VCaP (cell line): Measurements from ENCODE around the gene FOSL2.

Source experiments
- H3K27ac ChIP-seq: fragments of 450-650 bp; 2 replicates; pipeline ENCODE4 v1.5.1; 2017
- CTCF ChIP-seq: fragments of 450-650 bp; conservative IDR thresholded peaks from 2 replicates; pipeline ENCODE4 v1.5.1; 2017; ENCODE audit warnings: mild to moderate bottlenecking, moderate library complexity

Gene FOSL2

DNA sequence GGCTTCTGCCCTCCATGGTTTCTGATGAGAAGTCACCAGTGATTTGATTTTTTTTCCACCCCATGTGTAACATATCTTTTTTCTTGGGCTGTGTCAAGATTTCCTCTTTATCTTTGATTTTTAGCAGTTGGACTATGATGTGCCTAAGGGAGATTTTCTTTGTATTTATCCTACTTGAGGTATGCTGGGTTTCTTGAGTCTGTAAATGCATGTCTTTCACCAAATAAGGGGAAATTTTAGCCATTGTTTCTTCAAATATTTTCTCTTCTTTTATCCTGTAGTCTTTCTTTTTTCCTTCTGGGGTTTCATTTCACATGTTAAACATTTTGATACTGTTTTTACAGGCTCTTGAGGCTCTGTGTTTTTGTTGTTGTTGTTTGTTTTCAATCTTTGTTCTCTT lies 69.5 kb downstream of the FOSL2 start:
- TF ChIP-seq CTCF = no peak
- H3K27ac ChIP-seq = no peak overlapping the region

GRCh38 chr2:28463211-28463816 lies 70.7 kb downstream of the FOSL2 start:
- H3K27ac ChIP-seq = no peak overlapping the region
- no peak for TF ChIP-seq CTCF

GRCh38 chr2:28463893-28464292 lies 71.2 kb downstream of the FOSL2 start:
- H3K27ac ChIP-seq = no peak overlapping the region

GRCh38 chr2:28465148-28465885 lies 72.7 kb downstream of the FOSL2 start:
- no peak for TF ChIP-seq CTCF
- H3K27ac ChIP-seq = no peak overlapping the region

More at GRCh38 chr2:28463893-28464292, 71.2 kb downstream of the FOSL2 start:
- no peak for TF ChIP-seq CTCF
